Sciatic nerve (tissue), 2 donors: ENCODE results near the gene TIMM17B. TPM values are rescaled to one million over a fixed set of nuclear protein-coding genes. Genes with fewer than 3 reads are reported as not detected.

Source experiments
- ATAC-seq: fragments of 200-7000 bp; cut with Tn5 transposase; one replicate; pipeline ENCODE4 v1.9.1; 2020; ENCODE audit warnings: mild to moderate bottlenecking, moderate library complexity
- DNase-seq: peaks from one replicate; pipeline ENCODE4 v3.0.0-alpha.2; 2020; ENCODE audit warnings: low spot score
- intact Hi-C: fragments of 100-400 bp; cut with DNase I; formaldehyde crosslinking; loops from one replicate; pipeline ENCODE4 v1.14.2; 2022
- total RNA-seq: library from RNA; stranded (reverse); fragmentation: NEBNext Ultra II Directional; extraction: Animal tissue kit (Norgen Biotek cat#: 25700); gene quantifications from one replicate; pipeline ENCODE4 v1.2.1, GENCODE V29; 2021
- donor health status: DM: no; HTN: no; CAD: no.
- donor health status: DM: no; HTN: no; CAD: no.

TIMM17B gene
- total RNA-seq, 1 donor from 2014 or later, result 28.0 TPM

GRCh38 chrX:48919947-48920717 is 22.6 kb upstream of the TIMM17B start:
- intact Hi-C loops, result no loop called here
- DNase-seq (no peak), ATAC-seq (no peak)

- intact Hi-C loops, result no loop called here
- ATAC-seq (peak; percentile 19), DNase-seq (no peak)
Measured at GRCh38 chrX:48919360-48919841, 21.8 kb upstream of the TIMM17B start.

GRCh38 chrX:48918643-48919340 is 21.2 kb upstream of the TIMM17B start, which contains the start of gene PIM2:
Gene PIM2 (minus strand): TSS chrX:48919024. CDS start chrX:48918834, 190 bp downstream.
- intact Hi-C loops, result no loop called here
- DNase-seq (peak; percentile 89), ATAC-seq (peak; percentile 85)

- DNase-seq (no peak), ATAC-seq (peak; percentile 3)
- intact Hi-C loops, result no loop called here
Measured at GRCh38 chrX:48918301-48918642, 20.7 kb upstream of the TIMM17B start.

- intact Hi-C loops, result no loop called here
- DNase-seq, result peak; percentile 91
- ATAC-seq, result peak; percentile 86
Measured at GRCh38 chrX:48917139-48918001, 19.8 kb upstream of the TIMM17B start.

GRCh38 chrX:48914593-48915493 is 17.3 kb upstream of the TIMM17B start:
- intact Hi-C loops, result no loop called here
- no peak for ATAC-seq
- no peak for DNase-seq

GRCh38 chrX:48913605-48914366 is 16.2 kb upstream of the TIMM17B start:
- no peak for ATAC-seq
- intact Hi-C loops, result no loop called here
- DNase-seq, result no peak

GRCh38 chrX:48911412-48912182 is 14.0 kb upstream of the TIMM17B start, which contains the start of gene SLC35A2:
Gene SLC35A2 (minus strand): TSS chrX:48911646. CDS start chrX:48911636, 10 bp downstream.
- DNase-seq (peak; percentile 89), ATAC-seq (peak; percentile 87)
- intact Hi-C loops, result no loop called here

- no peak for ATAC-seq
- intact Hi-C loops, result no loop called here
- no peak for DNase-seq
Measured at GRCh38 chrX:48910926-48911411, 13.4 kb upstream of the TIMM17B start.

GRCh38 chrX:48909703-48910294 is 12.2 kb upstream of the TIMM17B start:
- intact Hi-C loops, result no loop called here
- no peak for DNase-seq

GRCh38 chrX:48908600-48908999 is 11.0 kb upstream of the TIMM17B start:
- no peak for ATAC-seq
- DNase-seq, result no peak
- intact Hi-C loops, result no loop called here

More at GRCh38 chrX:48909703-48910294, 12.2 kb upstream of the TIMM17B start:
- ATAC-seq, result no peak

GRCh38 chrX:48905090-48905790 is 7.7 kb upstream of the TIMM17B start:
- ATAC-seq, result no peak
- intact Hi-C loops, result no loop called here
- no peak for DNase-seq

- ATAC-seq (no peak), DNase-seq (no peak)
- intact Hi-C loops, result no loop called here
Measured at GRCh38 chrX:48904626-48905025, 7.1 kb upstream of the TIMM17B start.

GRCh38 chrX:48904180-48904579 is 6.6 kb upstream of the TIMM17B start:
- intact Hi-C loops, result no loop called here
- ATAC-seq, result no peak

GRCh38 chrX:48903290-48903689 is 5.7 kb upstream of the TIMM17B start:
- no peak for DNase-seq
- no peak for ATAC-seq
- intact Hi-C loops, result no loop called here

More at GRCh38 chrX:48904180-48904579, 6.6 kb upstream of the TIMM17B start:
- no peak for DNase-seq

GRCh38 chrX:48902776-48903175 is 5.2 kb upstream of the TIMM17B start:
- DNase-seq (no peak), ATAC-seq (no peak)
- intact Hi-C loops, result no loop called here
